HG02973 (cell line): Measurements from ENCODE around the gene KRT85.

ENCODE experiments used
- ATAC-seq: cut with Tn5 transposase; IDR thresholded peaks from one replicate; pipeline ENCODE4 v1.9.1; 2021; ENCODE audit warnings: moderate library complexity; ENCODE audit not compliant: unreplicated experiment

KRT85 gene

GRCh38 chr12:52369211-52369610, 1.9 kb upstream of the KRT85 start:
- ATAC-seq = no peak

GRCh38 chr12:52368508-52368907, 1.2 kb upstream of the KRT85 start:
- ATAC-seq = no peak

- ATAC-seq = no peak
Observed at GRCh38 chr12:52367876-52368275, 595 bp upstream of the KRT85 start.

GRCh38 chr12:52364901-52365489, 2.3 kb downstream of the KRT85 start:
- no peak for ATAC-seq

GRCh38 chr12:52364061-52364460, 3.2 kb downstream of the KRT85 start:
- ATAC-seq = no peak

- no peak for ATAC-seq
Observed at GRCh38 chr12:52363111-52363679, 4.1 kb downstream of the KRT85 start.

- ATAC-seq = no peak
Observed at GRCh38 chr12:52362118-52362726, 5.1 kb downstream of the KRT85 start.

GRCh38 chr12:52361553-52361952, 5.7 kb downstream of the KRT85 start:
- ATAC-seq = no peak

- ATAC-seq = no peak
Observed at GRCh38 chr12:52360663-52361271, 6.5 kb downstream of the KRT85 start.

- no peak for ATAC-seq
Observed at GRCh38 chr12:52360106-52360662, 7.1 kb downstream of the KRT85 start.

GRCh38 chr12:52359621-52360061, 7.6 kb downstream of the KRT85 start:
- ATAC-seq = no peak

GRCh38 chr12:52358575-52359350, 8.5 kb downstream of the KRT85 start:
- peak; percentile 94 for ATAC-seq

GRCh38 chr12:52356762-52357580, 10.3 kb downstream of the KRT85 start:
- ATAC-seq = no peak

GRCh38 chr12:52356031-52356761, 11.1 kb downstream of the KRT85 start:
- no peak for ATAC-seq

GRCh38 chr12:52355176-52355575, 12.1 kb downstream of the KRT85 start:
- no peak for ATAC-seq

- ATAC-seq = no peak
Observed at GRCh38 chr12:52354200-52354599, 13.1 kb downstream of the KRT85 start.

GRCh38 chr12:52353766-52354165, 13.5 kb downstream of the KRT85 start:
- no peak for ATAC-seq

GRCh38 chr12:52352951-52353350, 14.3 kb downstream of the KRT85 start:
- ATAC-seq = no peak

GRCh38 chr12:52351196-52352059, 15.9 kb downstream of the KRT85 start:
- ATAC-seq = no peak
